ENCODE measurements around the gene PCLAF. TPM values are rescaled to one million over a fixed set of nuclear protein-coding genes. Genes with fewer than 3 reads are reported as not detected.

Gene PCLAF
- total and polyA plus RNA-seq, 2 of the 8 experiments (the other 6 are each of a cell fraction or from before 2014, with no cell fraction given): 76.2 to 124 TPM

- no peak for TF ChIP-seq PHF8 (conservative IDR thresholded peaks at IDR 0.05; ENCODE audit: low read depth, low read length)
- TF ChIP-seq SIRT6 (IDR thresholded peaks at IDR 0.05; ENCODE audit: low read length): no peak
- TF ChIP-seq SP1 (IDR thresholded peaks at IDR 0.05; ENCODE audit: low read depth, low read length): no peak
- no peak for TF ChIP-seq CHD2 (IDR thresholded peaks at IDR 0.05; ENCODE audit: low read length)
- no peak for TF ChIP-seq CHD7 (IDR thresholded peaks at IDR 0.05; ENCODE audit: insufficient replicate concordance, low read length)
- no peak for TF ChIP-seq NANOG (IDR thresholded peaks at IDR 0.05; ENCODE audit: insufficient read depth, low read depth, low read length, poor library complexity, severe bottlenecking)
- TF ChIP-seq RNF2 (IDR thresholded peaks at IDR 0.05; ENCODE audit: borderline replicate concordance, low read depth, low read length, missing control alignments, poor library complexity, severe bottlenecking): no peak
Measured at GRCh38 chr15:64341961-64342360, 39.3 kb downstream of the PCLAF start (continued).

All from H1 (cell line).